Measurements from ENCODE around the gene TMEM63C.

DNA sequence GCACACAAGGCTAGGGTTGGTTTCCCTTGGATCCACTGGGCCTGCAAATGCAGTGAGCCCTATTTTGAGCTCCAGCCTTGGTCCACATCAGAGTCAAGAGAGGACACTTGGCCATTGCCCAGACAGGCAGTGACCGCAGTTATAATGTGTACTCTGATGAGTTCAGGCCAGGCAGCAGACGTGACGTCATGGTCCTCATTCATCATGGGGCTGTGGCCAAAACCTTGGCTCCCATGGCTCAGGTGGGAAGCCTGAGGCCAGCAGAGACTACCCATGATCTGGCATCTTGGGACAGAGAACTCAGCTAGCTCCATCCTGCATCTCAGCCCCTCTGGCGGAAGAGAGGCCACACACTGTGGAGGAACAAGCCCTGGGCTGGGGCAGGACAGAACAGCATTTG is 16.4 kb downstream of the TMEM63C start:
- no peak for TF ChIP-seq EZH2 (IDR thresholded peaks at IDR 0.05; ENCODE audit: borderline replicate concordance, low read depth, low read length, poor library complexity, severe bottlenecking)
- TF ChIP-seq, protein P1, sequence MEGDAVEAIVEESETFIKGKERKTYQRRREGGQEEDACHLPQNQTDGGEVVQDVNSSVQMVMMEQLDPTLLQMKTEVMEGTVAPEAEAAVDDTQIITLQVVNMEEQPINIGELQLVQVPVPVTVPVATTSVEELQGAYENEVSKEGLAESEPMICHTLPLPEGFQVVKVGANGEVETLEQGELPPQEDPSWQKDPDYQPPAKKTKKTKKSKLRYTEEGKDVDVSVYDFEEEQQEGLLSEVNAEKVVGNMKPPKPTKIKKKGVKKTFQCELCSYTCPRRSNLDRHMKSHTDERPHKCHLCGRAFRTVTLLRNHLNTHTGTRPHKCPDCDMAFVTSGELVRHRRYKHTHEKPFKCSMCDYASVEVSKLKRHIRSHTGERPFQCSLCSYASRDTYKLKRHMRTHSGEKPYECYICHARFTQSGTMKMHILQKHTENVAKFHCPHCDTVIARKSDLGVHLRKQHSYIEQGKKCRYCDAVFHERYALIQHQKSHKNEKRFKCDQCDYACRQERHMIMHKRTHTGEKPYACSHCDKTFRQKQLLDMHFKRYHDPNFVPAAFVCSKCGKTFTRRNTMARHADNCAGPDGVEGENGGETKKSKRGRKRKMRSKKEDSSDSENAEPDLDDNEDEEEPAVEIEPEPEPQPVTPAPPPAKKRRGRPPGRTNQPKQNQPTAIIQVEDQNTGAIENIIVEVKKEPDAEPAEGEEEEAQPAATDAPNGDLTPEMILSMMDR (conservative IDR thresholded peaks at IDR 0.05; ENCODE audit: low read depth, low read length), result no peak

Data from A673 (cell line).